ENCODE results near the gene BRD8.
"Not testable (repeated sequence)": the region's sequence is repeated elsewhere in the genome, so short reads cannot be mapped to it uniquely, and the experiment has no call there.

Gene BRD8

DNA sequence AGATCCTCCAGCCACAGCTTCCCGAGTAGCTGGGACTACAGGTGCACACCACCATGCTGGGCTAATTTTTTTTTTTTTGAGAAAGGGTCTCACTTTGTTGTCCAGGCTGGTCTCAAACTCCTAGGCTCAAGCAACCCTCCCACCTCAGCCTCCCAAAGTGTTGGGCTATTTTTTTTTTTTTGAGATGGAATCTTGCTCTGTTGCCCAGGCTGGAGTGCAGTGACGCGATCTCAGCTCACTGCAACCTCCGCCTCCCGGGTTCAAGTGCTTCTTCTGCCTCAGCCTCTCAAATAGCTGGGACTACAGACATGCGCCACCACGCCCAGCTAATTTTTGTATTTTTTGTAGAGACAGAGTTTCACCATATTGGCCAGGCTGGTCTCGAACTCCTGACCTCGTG is 22.5 kb downstream of the BRD8 start:
- not testable (repeated sequence) for DNase-seq

DNA sequence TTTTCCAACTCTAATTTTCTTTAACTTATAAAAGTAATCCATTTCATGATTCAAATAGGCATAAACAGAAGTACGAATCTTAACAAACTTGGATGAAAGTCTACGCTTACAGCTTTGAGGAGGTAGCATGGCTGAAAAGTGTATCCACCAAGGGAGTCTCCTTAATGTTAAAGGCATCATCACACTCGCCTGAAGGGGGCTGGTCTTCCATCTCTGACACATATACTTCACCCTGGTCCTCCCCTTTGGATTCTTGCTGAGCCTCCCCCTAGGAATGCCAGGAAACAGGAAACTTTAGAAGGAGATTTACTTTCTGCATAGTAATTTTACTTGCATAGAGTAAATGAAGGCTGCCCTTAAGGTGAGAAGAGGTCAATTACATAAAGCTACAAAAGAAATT is 28.9 kb downstream of the BRD8 start:
- no peak for DNase-seq

DNA sequence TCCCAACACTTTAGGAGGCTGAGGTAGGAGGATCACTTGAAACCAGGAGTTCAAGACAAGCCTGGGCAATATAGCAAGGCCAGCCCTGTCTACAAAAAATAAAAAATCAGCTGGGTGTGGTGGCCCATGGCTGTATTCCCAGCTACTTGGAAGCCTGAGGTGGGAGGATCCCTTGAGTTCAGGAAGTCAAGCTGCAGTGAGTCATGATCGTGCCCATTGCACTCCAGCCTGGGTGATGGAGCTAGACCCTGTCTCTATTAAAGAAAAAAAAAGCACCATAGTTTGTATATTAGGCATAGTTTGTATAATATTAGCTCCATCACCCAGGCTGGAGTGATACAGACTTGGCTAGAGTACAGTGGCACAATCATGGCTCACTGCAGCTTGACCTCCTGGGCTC is 29.6 kb downstream of the BRD8 start:
- DNase-seq: peak; percentile 47

DNA sequence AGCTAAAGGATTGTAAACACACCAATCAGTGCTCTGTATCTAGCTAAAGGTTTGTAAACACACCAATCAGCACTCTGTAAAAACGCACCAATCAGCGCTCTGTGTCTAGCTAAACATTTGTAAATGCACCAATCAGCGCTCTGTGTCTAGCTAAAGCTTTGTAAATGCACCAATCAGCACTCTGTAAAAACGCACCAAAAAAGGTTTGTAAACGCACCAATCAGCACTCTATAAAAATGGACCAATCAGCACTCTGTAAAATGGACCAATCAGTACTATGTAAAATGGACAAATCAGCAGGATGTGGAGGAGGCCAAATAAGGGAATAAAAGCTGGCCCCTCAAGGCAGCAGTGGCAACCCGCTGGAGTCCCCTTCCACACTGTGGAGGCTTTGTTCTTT is 34.9 kb downstream of the BRD8 start:
- not testable (repeated sequence) for DNase-seq

DNA sequence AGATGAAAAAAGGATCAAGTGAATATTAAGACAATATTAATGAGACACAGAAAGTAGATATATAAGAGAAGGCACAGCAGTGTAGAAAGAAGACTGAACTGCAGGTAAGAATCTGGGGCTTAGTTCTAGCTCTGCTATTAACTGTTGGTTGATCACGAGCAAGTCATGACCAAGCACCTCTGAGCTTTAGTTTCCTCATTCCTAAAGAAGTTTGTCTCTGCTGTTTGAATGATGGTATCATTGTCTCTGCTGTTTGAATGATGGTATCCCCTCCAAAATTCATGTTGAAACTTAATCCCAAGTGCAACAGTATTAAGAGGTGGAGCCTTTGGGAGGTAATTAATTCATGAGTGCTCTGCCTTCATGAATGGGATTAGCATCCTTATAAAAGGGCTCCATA is 36.7 kb downstream of the BRD8 start:
- DNase-seq: no peak

DNA sequence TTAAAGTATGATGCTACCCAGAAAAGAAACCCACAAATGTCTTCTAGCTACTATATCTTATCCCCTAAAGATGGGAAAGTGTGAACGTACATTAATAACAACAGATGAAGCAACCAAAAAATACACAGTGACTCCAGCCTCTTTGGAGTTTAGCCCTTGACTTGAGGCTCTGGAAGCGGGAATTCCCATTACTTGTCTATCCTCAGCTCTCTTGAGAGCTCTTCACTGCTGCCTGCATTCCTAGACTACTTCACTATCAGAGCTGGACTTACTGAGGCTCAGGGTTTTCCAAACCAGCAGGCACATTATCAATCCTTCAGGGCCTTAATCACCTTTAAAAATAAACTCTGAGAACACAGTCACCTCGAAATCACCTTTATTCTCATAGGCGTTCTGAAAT is 38.2 kb downstream of the BRD8 start:
- no peak for DNase-seq

DNA sequence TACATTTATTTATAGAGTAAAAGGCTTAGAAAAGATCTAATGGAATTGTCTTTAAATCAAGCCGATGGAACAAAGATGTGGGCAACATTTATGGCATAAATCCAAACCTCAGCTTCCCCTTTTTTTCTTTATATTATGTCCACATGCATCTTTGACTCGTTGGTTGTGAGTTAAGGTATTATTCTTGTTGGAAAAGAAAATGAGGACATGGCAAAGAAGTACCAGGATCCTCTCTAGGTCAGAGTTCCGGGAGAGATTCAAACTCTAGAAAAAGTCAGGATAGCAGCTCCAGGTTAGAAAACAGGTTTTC is 38.7 kb downstream of the BRD8 start:
- DNase-seq: no peak

DNA sequence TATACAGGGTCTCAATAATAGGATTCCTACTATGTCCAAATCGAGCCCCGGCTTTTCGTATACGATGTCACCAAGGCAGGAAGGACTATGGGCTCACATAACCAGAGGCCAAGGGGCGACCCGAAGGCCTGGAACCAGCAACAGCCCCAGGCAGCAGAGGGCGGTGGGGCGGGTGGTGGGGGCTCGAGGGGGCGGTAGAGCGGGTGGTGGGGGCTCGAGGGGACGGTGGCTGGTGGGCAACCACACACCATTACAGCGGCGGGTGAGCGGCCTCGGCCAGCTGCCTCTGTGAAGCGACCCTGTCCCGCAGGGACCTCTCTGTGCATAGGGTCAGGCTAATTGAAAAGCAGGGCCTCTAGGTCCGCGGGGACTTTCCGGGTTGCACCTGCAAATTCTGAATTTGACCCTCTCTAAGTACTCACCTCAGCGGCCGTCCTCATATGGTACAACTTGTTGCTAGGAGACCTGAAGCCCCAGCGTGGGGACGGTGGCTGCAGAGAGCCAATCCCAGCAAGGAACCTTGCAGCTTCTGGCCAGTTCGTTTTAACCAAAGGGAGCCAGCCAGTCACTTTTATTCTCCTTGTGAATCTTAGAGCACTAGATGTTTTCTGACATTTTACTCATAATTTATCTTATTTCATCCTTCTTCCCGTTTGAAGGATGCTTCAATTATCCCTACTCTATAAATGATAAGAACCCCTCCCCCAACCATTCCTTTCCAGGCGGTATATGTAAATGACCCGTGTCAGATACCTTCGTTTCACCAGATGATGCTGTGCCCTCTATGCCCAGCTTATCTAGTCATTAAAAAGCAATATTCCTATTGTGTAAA is 39.3 kb downstream of the BRD8 start, which contains the start of gene NME5:
Gene NME5 (minus strand): TSS at position 480 of the 832 bp plus-strand sequence. CDS start 648 bp downstream, outside the sequence.
- DNase-seq: peak; percentile 96

DNA sequence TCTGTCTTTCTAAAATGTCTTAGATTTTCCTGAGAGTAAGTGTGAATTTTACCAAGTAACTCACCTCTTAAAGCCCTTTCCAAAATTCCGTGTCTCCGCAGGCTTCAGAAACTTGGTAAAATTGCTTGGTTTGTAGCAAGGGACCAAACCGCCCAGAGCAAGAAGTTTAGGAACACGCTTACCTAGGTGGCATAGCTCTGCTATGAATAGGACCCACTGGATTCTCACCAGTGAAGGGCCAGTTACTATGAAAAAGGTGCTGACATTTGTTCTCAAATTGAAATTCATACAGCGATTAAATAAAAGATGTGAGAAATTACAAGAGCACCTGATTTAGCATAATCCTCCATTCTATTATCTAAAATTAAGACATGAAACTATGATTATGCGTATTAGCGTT is 45.9 kb downstream of the BRD8 start:
- no peak for DNase-seq

DNA sequence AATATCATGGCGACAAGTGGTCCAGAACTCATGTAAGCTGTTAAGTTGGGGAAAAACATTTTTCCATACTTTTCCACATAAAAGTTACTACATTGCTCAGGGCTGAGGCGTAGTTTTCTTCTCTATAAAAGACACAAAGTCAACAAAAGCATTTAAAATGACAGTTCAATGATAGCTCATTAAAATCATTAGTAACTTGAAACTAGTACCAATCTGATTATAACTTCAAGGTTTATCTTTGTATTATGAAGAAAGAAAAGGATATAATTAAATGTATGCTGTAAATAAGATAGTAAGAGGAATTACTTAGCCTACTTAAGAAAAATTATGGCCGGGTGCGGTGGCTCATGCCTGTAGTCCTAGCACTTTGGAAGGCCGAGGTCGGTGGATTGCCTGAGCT is 49.1 kb downstream of the BRD8 start:
- DNase-seq: no peak

DNA sequence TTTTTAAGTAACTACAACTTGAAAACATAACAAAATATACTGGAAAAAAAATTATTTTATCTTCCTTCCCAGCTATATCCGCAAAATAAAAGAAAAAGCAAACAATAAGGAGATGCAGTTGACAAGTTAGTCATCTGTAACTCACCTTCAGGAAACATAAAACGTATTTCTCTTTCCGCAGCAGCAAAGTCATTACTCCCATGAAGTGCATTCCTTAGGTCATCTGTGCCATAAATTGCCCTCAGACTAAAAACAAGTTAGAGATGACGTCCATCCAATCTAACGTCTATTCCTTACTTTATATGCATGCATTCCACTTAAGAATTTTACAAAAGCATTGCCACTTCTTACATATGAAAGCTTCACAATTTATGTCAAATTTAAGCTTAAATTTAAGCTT is 50.1 kb downstream of the BRD8 start:
- DNase-seq: no peak

DNA sequence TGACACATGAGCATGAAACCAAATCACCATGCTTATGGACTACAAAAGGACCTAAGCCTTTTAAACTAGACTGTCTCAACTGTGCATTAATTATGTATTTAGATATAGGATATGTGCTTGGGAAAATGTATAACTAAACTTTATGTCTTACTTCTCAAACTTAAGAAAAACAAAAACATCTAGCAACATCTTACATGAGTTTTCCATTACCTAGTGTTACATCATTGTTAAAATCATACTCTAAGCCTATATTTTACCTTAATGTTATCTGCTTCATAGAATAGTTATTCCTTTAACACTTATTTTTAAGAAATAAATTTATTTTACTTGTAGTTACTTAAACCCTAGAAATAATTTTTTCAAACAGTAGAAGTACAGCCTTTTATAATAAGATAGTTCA is 63.2 kb downstream of the BRD8 start:
- DNase-seq: no peak

DNA sequence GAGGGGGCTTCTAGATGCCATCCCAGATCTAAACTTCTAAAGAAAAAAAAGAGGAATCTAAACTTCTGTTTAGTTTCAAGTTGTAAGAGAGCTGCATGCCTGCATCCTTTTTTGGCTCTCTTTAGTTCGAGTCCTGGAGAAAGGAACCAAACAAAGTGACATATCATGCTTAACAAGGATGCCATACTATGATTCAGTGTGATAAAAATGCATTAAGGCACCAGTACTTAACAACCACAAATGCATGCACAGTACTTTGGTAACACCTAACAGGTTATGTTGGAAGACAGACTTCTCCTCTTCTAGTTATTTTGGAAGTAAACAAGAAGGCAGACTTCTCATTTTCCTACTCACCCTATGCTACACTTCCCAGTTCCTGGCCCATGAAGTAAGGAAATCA is 66.5 kb downstream of the BRD8 start:
- no peak for DNase-seq

DNA sequence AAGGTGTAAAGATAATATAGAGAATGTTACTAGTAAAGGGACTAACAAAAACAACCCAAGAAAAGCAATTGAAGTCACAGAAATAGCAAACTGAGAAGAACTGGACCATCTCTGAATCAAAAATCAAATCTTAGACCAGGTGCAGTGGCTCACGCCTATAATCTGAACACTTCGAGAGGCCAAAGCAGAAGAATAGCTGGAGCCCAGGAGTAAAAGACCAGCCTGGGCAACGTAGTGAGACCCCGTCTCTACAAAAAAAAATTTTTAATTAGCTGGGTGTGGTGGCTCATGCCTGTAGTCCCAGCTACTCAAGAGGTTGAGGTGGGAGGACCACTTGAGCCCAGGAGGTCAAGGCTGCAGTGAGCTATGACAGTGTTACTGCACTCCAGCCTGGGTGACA is 67.2 kb downstream of the BRD8 start:
- DNase-seq: no peak

DNA sequence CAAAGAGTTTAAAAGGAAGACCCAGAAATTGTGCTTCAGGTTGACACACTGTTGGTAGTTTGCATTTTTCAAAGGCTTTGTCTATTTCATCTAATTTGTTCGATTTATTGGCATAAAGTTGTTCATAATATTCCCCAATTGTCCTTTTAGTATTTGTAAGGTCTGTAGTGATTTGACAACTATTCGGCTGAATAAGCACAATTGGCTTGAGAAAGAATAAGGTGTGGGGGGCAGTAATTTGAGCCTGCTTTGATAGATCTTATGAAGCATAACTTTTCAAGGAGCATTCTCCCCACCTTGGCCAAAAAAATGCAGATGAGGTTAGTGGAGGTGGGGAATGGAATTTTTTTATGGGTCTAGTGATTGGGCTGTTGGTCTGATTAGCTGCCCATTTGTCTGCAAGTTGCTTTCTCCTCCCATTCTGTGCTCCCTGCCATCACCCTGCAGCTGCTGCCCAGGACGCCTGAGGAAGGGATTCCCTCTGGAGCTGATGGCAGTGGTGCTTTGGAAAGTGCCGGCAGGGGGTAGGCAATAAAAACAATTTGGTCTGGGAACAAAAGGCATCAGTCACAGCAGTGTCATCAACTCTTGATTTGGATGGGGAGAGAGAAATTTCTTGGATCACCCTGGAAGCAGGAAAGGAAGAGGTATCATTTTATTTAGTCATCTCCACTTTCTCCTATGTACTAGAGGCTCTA is 68.0 kb downstream of the BRD8 start:
- no peak for DNase-seq

DNA sequence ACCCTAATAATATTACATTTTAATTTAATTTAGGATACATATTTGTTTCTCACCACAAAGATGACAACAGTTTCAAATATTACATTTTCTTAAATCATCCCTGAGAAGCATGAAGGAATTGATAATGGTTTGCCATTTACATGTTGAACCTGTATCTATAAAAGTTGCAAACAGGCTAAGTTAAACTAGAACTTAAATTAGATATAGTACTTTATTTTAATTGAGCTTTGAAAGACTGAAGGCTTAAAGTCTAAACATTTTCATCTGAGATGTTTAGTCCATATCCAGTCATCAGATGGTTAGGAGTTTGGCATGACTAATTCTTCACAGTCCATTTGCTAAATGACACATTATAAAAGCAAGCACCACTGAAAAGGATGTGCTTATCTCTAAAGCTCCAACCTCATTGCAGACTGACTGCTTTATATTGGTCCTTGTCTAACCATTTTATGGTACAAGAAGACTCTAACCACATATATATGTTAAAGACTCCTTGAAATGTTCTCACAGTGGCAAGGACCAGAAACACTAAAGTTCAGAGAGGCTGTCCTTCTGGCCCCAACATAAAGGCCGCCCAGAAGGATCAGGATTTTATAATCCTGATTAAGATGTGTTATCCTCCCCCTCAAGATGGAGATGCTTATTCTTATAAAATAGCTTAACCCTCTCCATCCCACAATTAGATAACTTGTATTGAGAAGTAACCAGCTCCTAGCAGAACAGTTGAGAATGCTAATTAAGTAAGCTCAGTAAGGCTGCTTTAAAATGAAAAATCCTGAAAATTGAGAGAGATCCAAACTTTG is 68.8 kb downstream of the BRD8 start:
- DNase-seq: peak; percentile 25

DNA sequence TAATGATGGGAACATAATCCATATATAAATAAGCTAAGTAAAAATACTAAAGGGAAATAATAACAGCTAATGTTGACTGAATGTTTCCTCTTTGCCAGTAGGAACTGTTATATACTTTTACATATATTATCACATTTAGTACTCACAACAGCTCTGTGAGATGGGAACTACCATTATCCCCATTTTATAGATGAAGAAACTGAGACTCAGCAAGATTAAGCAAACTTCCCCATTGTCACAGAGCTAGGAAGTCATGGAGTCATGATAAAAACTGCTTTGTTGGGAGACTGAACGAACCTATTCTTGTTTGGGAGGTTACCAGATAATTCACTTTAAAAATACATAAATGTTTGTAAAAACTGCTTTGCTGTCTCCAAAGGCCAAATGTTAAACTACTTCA is 71.2 kb downstream of the BRD8 start:
- no peak for DNase-seq

DNA sequence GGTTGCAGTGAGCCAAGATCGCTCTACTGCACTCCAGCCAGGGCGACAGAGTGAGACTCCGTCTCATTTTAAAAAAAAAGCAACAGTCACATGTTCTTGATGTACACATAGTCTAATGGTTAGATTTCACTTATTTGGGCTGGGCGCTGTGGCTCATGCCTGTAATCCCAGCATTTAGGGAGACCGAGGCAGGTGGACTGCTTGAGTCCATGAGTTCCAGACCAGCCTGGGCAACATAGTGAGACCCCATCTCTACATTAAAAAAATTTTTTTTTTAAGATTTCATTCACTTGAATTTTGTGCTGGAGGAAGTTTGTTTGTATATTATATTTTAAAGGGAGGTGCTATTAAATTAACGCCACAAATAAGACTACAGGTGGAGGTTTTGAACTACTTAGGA is 72.7 kb downstream of the BRD8 start:
- no peak for DNase-seq

DNA sequence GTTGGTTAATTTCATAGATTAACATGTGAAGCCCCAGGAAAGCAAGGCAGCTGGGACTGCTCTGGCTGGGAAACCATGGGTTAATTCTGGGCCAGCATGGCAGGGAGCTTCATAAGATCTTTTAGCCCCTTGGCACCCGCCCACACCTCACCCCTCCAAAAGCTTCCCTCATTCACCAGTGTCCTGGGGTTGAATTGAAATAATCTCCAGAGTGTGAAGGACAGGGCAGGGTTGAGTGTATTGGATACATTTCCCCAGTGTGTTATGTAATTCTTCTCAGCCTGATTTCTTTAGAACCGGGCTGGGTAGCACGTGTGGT is 75.2 kb downstream of the BRD8 start:
- no peak for DNase-seq

DNA sequence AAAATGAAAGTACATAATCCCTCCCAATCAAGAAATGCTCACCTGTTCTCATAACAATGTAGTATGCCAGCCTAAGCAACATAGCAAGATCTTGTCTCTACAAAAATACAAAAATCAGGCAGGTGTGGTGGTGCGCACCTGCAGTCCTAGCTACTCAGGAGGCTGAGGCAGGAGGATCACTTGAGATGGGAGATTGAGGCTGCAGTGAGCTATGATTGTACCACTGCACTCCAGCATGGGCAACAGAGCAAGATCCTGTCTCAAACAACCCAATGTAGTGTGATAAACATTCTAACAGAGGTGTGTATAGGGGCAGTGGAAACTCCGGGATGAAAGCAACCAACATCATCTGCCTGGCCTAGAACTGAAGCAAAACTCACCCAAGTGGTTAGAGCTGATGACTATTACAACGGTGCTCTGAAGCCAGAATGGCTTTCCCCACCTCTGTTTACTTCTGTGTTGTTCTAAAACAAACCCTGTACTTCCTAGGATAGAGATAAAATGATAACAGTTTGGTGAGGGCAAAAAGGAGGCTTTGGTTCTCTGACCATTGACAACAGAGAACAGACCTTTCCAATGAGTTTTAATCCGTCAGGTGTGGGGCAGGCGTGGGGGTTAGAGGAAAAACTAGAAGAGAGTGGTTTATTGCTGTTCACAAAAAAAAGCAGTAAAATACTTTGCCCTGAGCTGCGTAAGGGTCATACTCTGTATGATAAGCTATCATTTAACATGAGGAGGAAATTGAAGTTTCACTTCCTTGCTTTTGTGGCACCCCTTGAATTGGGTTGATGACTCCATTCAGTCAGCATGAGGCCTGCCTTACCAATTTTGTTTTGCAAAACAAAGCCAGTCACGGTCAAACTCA is 75.7 kb downstream of the BRD8 start:
- no peak for DNase-seq

DNA sequence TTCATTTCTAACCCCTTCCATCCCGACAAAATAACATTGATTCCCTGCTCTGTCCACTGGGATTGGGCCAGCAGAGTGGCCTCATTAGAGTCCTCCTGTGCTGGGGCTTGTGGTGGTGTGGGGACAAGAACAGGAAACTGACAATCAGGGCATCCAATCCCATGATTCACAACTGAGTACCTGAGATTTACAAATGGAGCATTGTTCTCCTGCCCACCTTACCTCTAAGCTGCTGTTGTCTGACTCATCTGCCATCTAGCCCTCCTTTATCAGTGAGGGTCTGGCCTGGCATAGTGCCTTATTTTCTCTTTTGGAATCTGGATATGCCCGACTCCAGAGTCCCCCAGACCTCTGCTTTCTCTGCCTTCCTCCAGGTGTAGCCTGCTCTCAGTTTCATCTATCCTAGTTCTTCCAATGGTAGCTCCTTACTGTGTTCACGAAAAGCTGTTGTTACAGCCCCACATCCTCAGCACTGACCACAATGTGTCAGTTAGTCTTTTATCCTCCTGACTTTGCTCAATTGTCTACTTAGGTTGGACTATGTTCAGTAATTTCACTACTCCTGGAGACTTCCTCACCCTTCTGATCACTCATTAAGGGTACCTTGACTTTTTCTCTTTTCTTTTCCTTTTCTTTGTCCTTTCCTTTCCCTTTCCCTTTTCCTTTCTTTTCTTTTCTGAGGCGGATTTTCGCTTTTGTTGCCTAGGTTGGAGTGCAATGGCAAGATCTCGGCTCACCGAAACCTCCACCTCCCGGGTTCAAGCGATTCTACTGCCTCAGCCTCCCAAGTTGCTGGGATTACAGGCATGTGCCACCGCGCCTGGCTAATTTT is 81.2 kb downstream of the BRD8 start:
- no peak for DNase-seq

DNA sequence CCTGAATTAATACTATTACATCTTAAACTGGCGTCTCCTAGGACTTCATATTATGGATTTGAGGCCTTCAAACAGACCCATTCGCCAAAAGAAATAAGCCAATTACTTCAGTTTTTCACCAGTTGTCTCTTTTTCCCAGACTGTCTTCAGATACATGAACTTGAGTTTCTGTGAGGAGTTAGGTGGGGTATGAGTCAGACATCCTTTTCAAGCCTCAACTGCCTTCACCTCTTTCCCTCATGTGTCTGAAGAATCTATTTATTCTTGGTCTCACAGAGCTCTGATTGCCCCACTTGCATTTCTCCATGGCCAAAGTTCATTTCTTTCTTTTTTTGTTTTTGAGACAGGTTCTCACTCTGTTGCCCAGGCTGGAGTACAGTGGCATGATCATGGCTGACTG is 82.1 kb downstream of the BRD8 start:
- DNase-seq: no peak
